Measurements from ENCODE around the gene NPTX1.

- TF ChIP-seq CTCF (IDR thresholded peaks at IDR 0.05) (no peak), POLR2A (IDR thresholded peaks at IDR 0.05) (no peak)
Observed at GRCh38 chr17:80503031-80503430, 26.6 kb upstream of the NPTX1 start.

All from lower leg skin (tissue), 3 donors.